Endothelial cell of umbilical vein (primary cell): Measurements from ENCODE around the gene TSEN54. TPM values are rescaled to one million over a fixed set of nuclear protein-coding genes. Genes with fewer than 3 reads are reported as not detected.

Experiments
- BruUV-seq: library from RNA; stranded (reverse); fragments of 400-500 nt; replicated peaks from 2 replicates; lab custom pipeline; 2021; lab: Mats Ljungman, UMichigan
- CTCF ChIA-PET: fragments of 300-600, 350-600 bp; sonication (Branson Sonifier 250); formaldehyde crosslinking; loops from one replicate; lab custom pipeline; 2021; ENCODE audit warnings: antibody characterized with exemption, inconsistent platforms; lab: Charles Lee
- POLR2A ChIA-PET: fragments of 300-600, 350-600 bp; sonication (Branson Sonifier 250); formaldehyde crosslinking; loops from one replicate; lab custom pipeline; 2021; ENCODE audit warnings: antibody characterized with exemption, inconsistent platforms; lab: Charles Lee
- DNase-seq: peaks from one replicate; pipeline ENCODE4 v3.0.0-alpha.2; 2011; ENCODE audit warnings: low read depth, low spot score
- FAIRE-seq: peaks from 2 replicates; lab custom pipeline; 2011; peaks lifted over from hg19 to GRCh38; lab: Jason Lieb, UNC
- H2AFZ ChIP-seq: 2 replicates; pipeline ENCODE4 v1.6.0; 2012; ENCODE audit warnings: low read depth, low read length, control low read depth, inconsistent platforms
- H3K27ac ChIP-seq: 2 replicates; pipeline ENCODE4 v1.5.1; 2011; ENCODE audit warnings: low read depth, mild to moderate bottlenecking, control low read depth, low read length, moderate library complexity; ENCODE audit not compliant: insufficient read depth
- H3K27me3 ChIP-seq, 2 experiments: 2 replicates each; pipeline versions ENCODE4 v1.6.0 to v1.6.1; 2011; ENCODE audit warnings: low read length in 2 of 2, mixed read lengths in 1 of 2; ENCODE audit not compliant: control insufficient read depth in 2 of 2, insufficient read depth in 2 of 2
- H3K36me3 ChIP-seq, 2 experiments: 2 replicates in 1 of 2; 3 replicates in 1 of 2; pipeline ENCODE4 v1.5.1; 2011; ENCODE audit warnings: low read length in 2 of 2, mild to moderate bottlenecking in 1 of 2, moderate library complexity in 1 of 2; ENCODE audit not compliant: control insufficient read depth in 2 of 2, insufficient read depth in 2 of 2; ENCODE audit errors: extremely low read depth in 1 of 2
- H3K4me1 ChIP-seq: 3 replicates; pipeline ENCODE4 v1.5.1; 2011; ENCODE audit warnings: mild to moderate bottlenecking, low read length; ENCODE audit not compliant: control insufficient read depth, insufficient read depth; ENCODE audit errors: extremely low read depth
- H3K4me2 ChIP-seq: 2 replicates; pipeline ENCODE4 v1.6.1; 2011; ENCODE audit warnings: low read length, control low read depth, mixed read lengths; ENCODE audit not compliant: insufficient read depth
- H3K4me3 ChIP-seq, 3 experiments: fragments of 200-600 bp in 1 of 3; sonication (generic), shearing (Covaris generic) in 1 of 3; replicated peaks in 1 of 3; 2 replicates each; pipeline ENCODE4 v1.5.1; 2011 to 2016; ENCODE audit warnings: control low read depth in 3 of 3, low read length in 3 of 3, mild to moderate bottlenecking in 2 of 3, inconsistent platforms in 1 of 3, low read depth in 1 of 3, moderate library complexity in 1 of 3; ENCODE audit not compliant: insufficient read depth in 1 of 3
- H3K79me2 ChIP-seq: 2 replicates; pipeline ENCODE4 v1.6.0; 2012; ENCODE audit warnings: low read length, inconsistent platforms; ENCODE audit not compliant: control insufficient read depth, insufficient read depth
- H3K9ac ChIP-seq: replicated peaks from 2 replicates; pipeline ENCODE3; 2011; ENCODE audit warnings: low read length, control low read depth; ENCODE audit not compliant: insufficient read depth; ENCODE audit errors: extremely low read depth
- H3K9me1 ChIP-seq: replicated peaks from 3 replicates; pipeline ENCODE4 v1.6.0; 2011; ENCODE audit warnings: mild to moderate bottlenecking, low read length; ENCODE audit not compliant: control insufficient read depth, insufficient read depth; ENCODE audit errors: extremely low read depth
- H3K9me3 ChIP-seq: replicated peaks from 2 replicates; pipeline ENCODE4 v1.5.1; 2012; ENCODE audit warnings: low read length, inconsistent platforms; ENCODE audit not compliant: control insufficient read depth, insufficient read depth
- H4K20me1 ChIP-seq: replicated peaks from 2 replicates; pipeline ENCODE3; 2011; ENCODE audit warnings: mild to moderate bottlenecking, low read length; ENCODE audit not compliant: control insufficient read depth, insufficient read depth; ENCODE audit errors: extremely low read depth
- CTCF ChIP-seq, 2 donors: IDR thresholded peaks; 1 replicate in 1 of 2; 2 replicates in 1 of 2; pipeline ENCODE4 v1.5.1; 2011; ENCODE audit warnings: low read length in 2 of 2, mild to moderate bottlenecking in 2 of 2, moderate library complexity in 2 of 2, control low read depth in 1 of 2, inconsistent platforms in 1 of 2, low read depth in 1 of 2; ENCODE audit not compliant: insufficient read depth in 1 of 2; ENCODE audit errors: extremely low read depth in 1 of 2
- EZH2 ChIP-seq: IDR thresholded peaks from 2 replicates; pipeline ENCODE4 v1.6.1; 2012; ENCODE audit warnings: borderline replicate concordance, low read depth, mild to moderate bottlenecking, moderate library complexity, low read length, inconsistent platforms; ENCODE audit not compliant: severe bottlenecking
- FOS ChIP-seq: IDR thresholded peaks from 2 replicates; pipeline ENCODE4 v1.6.1; 2011; ENCODE audit warnings: mild to moderate bottlenecking, low read length, moderate library complexity, borderline replicate concordance; ENCODE audit not compliant: insufficient read depth
- GATA2 ChIP-seq: IDR thresholded peaks from 2 replicates; pipeline ENCODE4 v1.7.0; 2011; ENCODE audit warnings: low read depth, mild to moderate bottlenecking, moderate library complexity, mixed read lengths, low read length; ENCODE audit not compliant: insufficient read length, insufficient read depth
- JUN ChIP-seq: IDR thresholded peaks from 2 replicates; pipeline ENCODE4 v1.6.1; 2011; ENCODE audit warnings: borderline replicate concordance, low read depth; ENCODE audit not compliant: insufficient read length, insufficient read depth
- MYC ChIP-seq: IDR thresholded peaks from one replicate; pipeline ENCODE4 v1.6.1; 2011; ENCODE audit warnings: mild to moderate bottlenecking, low read depth, low read length
- POLR2A ChIP-seq: IDR thresholded peaks from 2 replicates; pipeline ENCODE4 v1.6.1; 2012; ENCODE audit warnings: low read depth, mild to moderate bottlenecking, control low read depth, low read length
- POLR2AphosphoS5 ChIP-seq: IDR thresholded peaks from 2 replicates; pipeline ENCODE4 v1.6.1; 2012; ENCODE audit warnings: low read depth, mild to moderate bottlenecking, control low read depth, low read length, moderate library complexity; ENCODE audit not compliant: insufficient read depth
- dilution Hi-C: fragments of 300-500 bp; cut with MboI; formaldehyde crosslinking; loops from one replicate; pipeline ENCODE4 v1.15.0; 2019; ENCODE audit warnings: low sequenced_read_pairs; ENCODE audit not compliant: extremely low pct_ligation_motif_present
- intact Hi-C: fragments of 100-400 bp; cut with micrococcal nuclease; formaldehyde crosslinking; loops from one replicate; pipeline ENCODE4 v1.10.0; 2022
- polyA plus RNA-seq, 4 experiments: library from polyadenylated mRNA; depleted of rRNA in 3 of 4; stranded (reverse) in 3 of 4; unstranded in 1 of 4; fragments of >200 nt; gene quantifications; 2 replicates each; pipeline versions ENCODE4 v1.2.1 to v1.2.3, GENCODE V29; 2011 to 2012; ENCODE audit warnings: missing spikeins in 1 of 4
- total RNA-seq: library from RNA; stranded (reverse); gene quantifications from 2 replicates; pipeline ENCODE4 v1.2.3, GENCODE V29; 2021
- TF ChIP-seq, protein P1 (sequence below): IDR thresholded peaks from 2 replicates; pipeline ENCODE4 v1.6.1; 2011; ENCODE audit not compliant: insufficient read depth, insufficient read length

TSEN54 gene
- total and polyA plus RNA-seq, 2 donors (not counting 3 experiments of a cell fraction or from before 2014, with no cell fraction given): 22.3 to 26.3 TPM

DNA sequence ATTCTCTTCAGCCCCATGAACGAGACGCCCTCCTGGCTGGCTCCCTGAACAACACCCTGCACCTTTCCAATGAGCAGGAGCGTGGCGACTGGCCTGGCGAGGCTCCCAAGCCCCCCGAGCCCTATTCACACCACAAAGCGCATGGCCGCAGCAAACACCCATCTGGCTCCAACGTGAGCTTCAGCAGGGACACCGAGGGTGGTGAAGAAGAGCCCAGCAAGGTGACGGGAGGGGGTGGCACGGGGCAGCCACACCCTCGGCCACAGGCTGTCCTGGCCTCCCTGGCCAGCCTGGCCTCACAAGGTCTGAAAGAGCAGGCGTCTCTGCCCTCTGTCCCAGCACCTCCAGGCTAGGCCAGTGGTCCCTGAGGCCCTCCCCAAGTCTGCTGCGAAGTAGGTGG, 24.6 kb upstream of the TSEN54 start:
- BruUV-seq: no TSS peak
- H4K20me1 ChIP-seq: no peaks in the 10 kb centered on the region
- intact Hi-C loops (no loop called here), dilution Hi-C loops (no loop called here)
- H2AFZ ChIP-seq: no peak overlapping the region
- no peak for DNase-seq
- H3K27ac ChIP-seq: no peak overlapping the region
- POLR2A ChIA-PET: no interaction called here
- CTCF ChIA-PET: no interaction called here
- no peaks in the 10 kb centered on the region for H3K9me3 ChIP-seq
- no peak for FAIRE-seq
- H3K4me3 ChIP-seq: no peak overlapping the region
- no peak overlapping the region for H3K4me2 ChIP-seq
- no peaks in the 10 kb centered on the region for H3K79me2 ChIP-seq
- H3K4me1 ChIP-seq: peaks cover 9% of the 10 kb centered on the region
- peaks cover 0 to 27% of the 10 kb centered on the region in 2 experiments for H3K36me3 ChIP-seq
- H3K9ac ChIP-seq: no peak overlapping the region
- H3K9me1 ChIP-seq: no peaks in the 10 kb centered on the region
- TF ChIP-seq FOS (no peak), JUN (no peak), GATA2 (no peak)
- H3K27me3 ChIP-seq: no peaks in the 10 kb centered on the region

GRCh38 chr17:75492555-75493168, 23.7 kb upstream of the TSEN54 start:
- H3K9me3 ChIP-seq: no peaks in the 10 kb centered on the region
- H3K36me3 ChIP-seq: peaks cover 0 to 27% of the 10 kb centered on the region in 2 experiments
- H3K4me1 ChIP-seq: peaks cover 3% of the 10 kb centered on the region
- no peaks in the 10 kb centered on the region for H3K9me1 ChIP-seq
- TF ChIP-seq CTCF (IDR thresholded peaks at IDR 0.05; ENCODE audit: extremely low read depth in 1 of 2, insufficient read depth in 1 of 2, low read depth in 1 of 2, low read length in 2 of 2): no peak
- no peak for TF ChIP-seq POLR2A
- TF ChIP-seq GATA2: no peak
- no peak for TF ChIP-seq MYC
- no peak for TF ChIP-seq EZH2
- TF ChIP-seq, protein P1, sequence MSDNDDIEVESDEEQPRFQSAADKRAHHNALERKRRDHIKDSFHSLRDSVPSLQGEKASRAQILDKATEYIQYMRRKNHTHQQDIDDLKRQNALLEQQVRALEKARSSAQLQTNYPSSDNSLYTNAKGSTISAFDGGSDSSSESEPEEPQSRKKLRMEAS: no peak
- no peak for TF ChIP-seq POLR2AphosphoS5
- no peak for TF ChIP-seq JUN
- no peak for TF ChIP-seq FOS
- no peak overlapping the region for H3K4me3 ChIP-seq
- ChIA-PET CTCF (interaction anchor here (0.5 to 0.6 kb wide), 2 partner anchors 18 to 40 kb away, joined by 3 read pairs; no protein-coding TSS in a partner anchor), POLR2A (no interaction called here)
- H3K27me3 ChIP-seq: no peaks in the 10 kb centered on the region
- TSS peak; percentile 57 for BruUV-seq
- FAIRE-seq (no peak), DNase-seq (no peak)
- intact Hi-C loops: no loop called here
- H2AFZ ChIP-seq: no peak overlapping the region
- no peaks in the 10 kb centered on the region for H4K20me1 ChIP-seq
- dilution Hi-C loops: no loop called here
- no peak overlapping the region for H3K9ac ChIP-seq
- H3K27ac ChIP-seq: no peak overlapping the region
- no peak overlapping the region for H3K4me2 ChIP-seq
- no peaks in the 10 kb centered on the region for H3K79me2 ChIP-seq
